Upper lobe of left lung (tissue), 6 donors: ENCODE measurements around the gene PSAPL1. TPM values are rescaled to one million over a fixed set of nuclear protein-coding genes. Genes with fewer than 3 reads are reported as not detected.

Experiments
- ATAC-seq, 2 donors: fragments of 200-7000 bp; cut with Tn5 transposase; one replicate each; pipeline ENCODE4 v1.9.1; 2022; ENCODE audit warnings: mild to moderate bottlenecking in 2 of 2, moderate library complexity in 2 of 2; ENCODE audit not compliant: low FRiP score in 2 of 2
- DNase-seq, 2 donors: peaks; one replicate each; pipeline ENCODE4 v3.0.0-alpha.2; 2019 to 2020
- H3K27ac ChIP-seq, 4 donors: fragments of 200-600 bp; sonication (generic); one replicate each; pipeline ENCODE4 v1.5.1; 2016 to 2019
- H3K27me3 ChIP-seq, 4 donors: fragments of 200-600 bp; sonication (generic); one replicate each; pipeline ENCODE4 v1.5.1; 2017 to 2019
- H3K36me3 ChIP-seq, 4 donors: fragments of 200-600 bp; sonication (generic); one replicate each; pipeline ENCODE4 v1.5.1; 2016 to 2019
- H3K4me1 ChIP-seq, 4 donors: fragments of 200-600 bp; sonication (generic); one replicate each; pipeline ENCODE4 v1.5.1; 2018 to 2019
- H3K4me3 ChIP-seq, 4 donors: fragments of 200-600 bp; sonication (generic); one replicate each; pipeline ENCODE4 v1.5.1; 2017 to 2019; ENCODE audit warnings: mild to moderate bottlenecking in 2 of 4, moderate library complexity in 1 of 4
- H3K9me3 ChIP-seq, 4 donors: fragments of 200-600 bp; sonication (generic); one replicate each; pipeline ENCODE4 v1.5.1; 2018 to 2019
- CTCF ChIP-seq, 6 experiments: fragments of 450-650 bp in 4 of 6; fragments of 200-600 bp in 2 of 6; sonication (generic) in 2 of 6; IDR thresholded peaks; one replicate each; pipeline ENCODE4 v1.5.1; 2016 to 2019; ENCODE audit warnings: antibody characterized with exemption in 6 of 6
- EP300 ChIP-seq, 4 donors: sonication (generic); formaldehyde crosslinking; IDR thresholded peaks; one replicate each; pipeline ENCODE4 v1.5.1; 2017; ENCODE audit warnings: antibody characterized with exemption in 4 of 4, control low read depth in 2 of 4
- POLR2A ChIP-seq, 4 donors: fragments of 450-650 bp; IDR thresholded peaks; one replicate each; pipeline ENCODE4 v1.5.1; 2016 to 2017; ENCODE audit warnings: antibody characterized with exemption in 4 of 4, mild to moderate bottlenecking in 2 of 4
- POLR2AphosphoS5 ChIP-seq, 2 donors: sonication (generic); formaldehyde crosslinking; IDR thresholded peaks; one replicate each; pipeline ENCODE4 v1.5.1; 2017; ENCODE audit warnings: antibody characterized with exemption in 2 of 2
- WGBS, 2 donors: methylation state at CpG; one replicate each; pipeline ENCODE4 v1.1.5; 2017 to 2018; 5-methylcytosine and 5-hydroxymethylcytosine counted together
- total RNA-seq, 6 donors: library from RNA; depleted of rRNA in 4 of 6; stranded (reverse); fragments of >200 nt in 4 of 6; gene quantifications; one replicate each; pipeline versions ENCODE4 v1.1.0 to v1.2.1, GENCODE V29; 2016 to 2021
- donor health status: DM: no; HTN: no; CAD: no; lungs with moderate emphysema.
- donor health status: DM: no; HTN: yes; CAD: no; lungs with severe emphysema.

PSAPL1 gene
- total RNA-seq, 6 donors from 2014 or later, result 0.20 to 0.61 (median 0.31) TPM; not detected in 3

- Histone ChIP-seq H3K4me1 (no peaks in the 10 kb centered on the region), H3K27me3 (no peaks in the 10 kb centered on the region), H3K27ac (no peak overlapping the region), H3K9me3 (peaks cover 0 to 7% (median 1%) of the 10 kb centered on the region in 4 donors), H3K36me3 (no peaks in the 10 kb centered on the region), H3K4me3 (no peak overlapping the region)
- no peak for ATAC-seq
- TF ChIP-seq EP300 (IDR thresholded peaks at IDR 0.05), result no peak
- no peak for DNase-seq
- 81 to 89% methylated on average over 3 to 8 of the region's 8 CpGs for WGBS, 2 donors
Measured at GRCh38 chr4:7466215-7466614, 31.5 kb upstream of the PSAPL1 start.

GRCh38 chr4:7465017-7465416 lies 30.3 kb upstream of the PSAPL1 start:
- Histone ChIP-seq H3K4me1 (no peaks in the 10 kb centered on the region), H3K4me3 (no peak overlapping the region), H3K9me3 (peaks cover 0 to 7% (median 1%) of the 10 kb centered on the region in 4 donors), H3K27ac (no peak overlapping the region), H3K36me3 (no peaks in the 10 kb centered on the region), H3K27me3 (no peaks in the 10 kb centered on the region)
- no peak for ATAC-seq
- no peak for TF ChIP-seq EP300 (IDR thresholded peaks at IDR 0.05)
- TF ChIP-seq CTCF (IDR thresholded peaks at IDR 0.05), result no peak
- TF ChIP-seq POLR2AphosphoS5 (IDR thresholded peaks at IDR 0.05), result no peak
- TF ChIP-seq POLR2A (IDR thresholded peaks at IDR 0.05), result no peak
- peak in 1 of 2 donors; percentile 49 for DNase-seq
- 84 to 95% methylated on average over 8 to 9 of the region's 9 CpGs for WGBS, 2 donors

GRCh38 chr4:7464259-7464655 lies 29.5 kb upstream of the PSAPL1 start:
- no peak overlapping the region for H3K27ac ChIP-seq
- 84 to 92% methylated on average over 5 of the region's 5 CpGs for WGBS, 2 donors
- no peak overlapping the region for H3K4me3 ChIP-seq
- no peaks in the 10 kb centered on the region for H3K27me3 ChIP-seq
- H3K9me3 ChIP-seq, result peaks cover 0 to 7% (median 1%) of the 10 kb centered on the region in 4 donors
- DNase-seq (no peak), ATAC-seq (no peak)
- no peaks in the 10 kb centered on the region for H3K36me3 ChIP-seq
- TF ChIP-seq POLR2A (IDR thresholded peaks at IDR 0.05) (no peak), CTCF (IDR thresholded peaks at IDR 0.05) (no peak), POLR2AphosphoS5 (IDR thresholded peaks at IDR 0.05) (no peak), EP300 (IDR thresholded peaks at IDR 0.05) (no peak)
- no peaks in the 10 kb centered on the region for H3K4me1 ChIP-seq

- no peak for ATAC-seq
- 68 to 80% methylated on average over 18 to 20 of the region's 20 CpGs for WGBS, 2 donors
Measured at GRCh38 chr4:7463566-7464258, 29.0 kb upstream of the PSAPL1 start.

GRCh38 chr4:7462509-7462971 lies 27.8 kb upstream of the PSAPL1 start:
- Histone ChIP-seq H3K9me3 (peaks cover 0 to 7% (median 1%) of the 10 kb centered on the region in 4 donors), H3K27ac (no peak overlapping the region), H3K36me3 (no peaks in the 10 kb centered on the region), H3K27me3 (no peaks in the 10 kb centered on the region), H3K4me1 (no peaks in the 10 kb centered on the region), H3K4me3 (no peak overlapping the region)
- DNase-seq (peak in 1 of 2 donors; percentile 25), ATAC-seq (no peak)
- WGBS, 2 donors, result 52 to 70% methylated on average over 7 to 11 of the region's 11 CpGs
- TF ChIP-seq POLR2A (IDR thresholded peaks at IDR 0.05), result no peak
- TF ChIP-seq CTCF (IDR thresholded peaks at IDR 0.05), result peak in 1 of 6 experiments; percentile 14

More at GRCh38 chr4:7463566-7464258, 29.0 kb upstream of the PSAPL1 start:
- peaks cover 0 to 7% (median 1%) of the 10 kb centered on the region in 4 donors for H3K9me3 ChIP-seq
- H3K4me1 ChIP-seq, result no peaks in the 10 kb centered on the region
- H3K4me3 ChIP-seq, result no peak overlapping the region
- H3K27me3 ChIP-seq, result no peaks in the 10 kb centered on the region
- DNase-seq, result no peak
- no peak overlapping the region for H3K27ac ChIP-seq
- H3K36me3 ChIP-seq, result no peaks in the 10 kb centered on the region
- no peak for TF ChIP-seq POLR2AphosphoS5 (IDR thresholded peaks at IDR 0.05)
- no peak for TF ChIP-seq EP300 (IDR thresholded peaks at IDR 0.05)
- TF ChIP-seq POLR2A (IDR thresholded peaks at IDR 0.05), result no peak

- Histone ChIP-seq H3K27me3 (no peaks in the 10 kb centered on the region), H3K4me1 (no peaks in the 10 kb centered on the region), H3K4me3 (no peak overlapping the region), H3K9me3 (peaks cover 0 to 6% (median 1%) of the 10 kb centered on the region in 4 donors), H3K27ac (no peak overlapping the region), H3K36me3 (no peaks in the 10 kb centered on the region)
- no peak for TF ChIP-seq CTCF (IDR thresholded peaks at IDR 0.05)
- no peak for TF ChIP-seq POLR2A (IDR thresholded peaks at IDR 0.05)
- no peak for TF ChIP-seq POLR2AphosphoS5 (IDR thresholded peaks at IDR 0.05)
- no peak for TF ChIP-seq EP300 (IDR thresholded peaks at IDR 0.05)
- ATAC-seq (no peak), DNase-seq (peak in 1 of 2 donors; percentile 66)
- WGBS, 2 donors, result 54 to 64% methylated on average over 17 of the region's 17 CpGs
Measured at GRCh38 chr4:7461230-7461629, 26.5 kb upstream of the PSAPL1 start.
